GM18870 (cell line): ENCODE data around the gene GGA1.

Source experiments
- ATAC-seq: cut with Tn5 transposase; IDR thresholded peaks from one replicate; pipeline ENCODE4 v1.9.1; 2021; ENCODE audit warnings: moderate library complexity; ENCODE audit not compliant: unreplicated experiment

GGA1 gene

DNA sequence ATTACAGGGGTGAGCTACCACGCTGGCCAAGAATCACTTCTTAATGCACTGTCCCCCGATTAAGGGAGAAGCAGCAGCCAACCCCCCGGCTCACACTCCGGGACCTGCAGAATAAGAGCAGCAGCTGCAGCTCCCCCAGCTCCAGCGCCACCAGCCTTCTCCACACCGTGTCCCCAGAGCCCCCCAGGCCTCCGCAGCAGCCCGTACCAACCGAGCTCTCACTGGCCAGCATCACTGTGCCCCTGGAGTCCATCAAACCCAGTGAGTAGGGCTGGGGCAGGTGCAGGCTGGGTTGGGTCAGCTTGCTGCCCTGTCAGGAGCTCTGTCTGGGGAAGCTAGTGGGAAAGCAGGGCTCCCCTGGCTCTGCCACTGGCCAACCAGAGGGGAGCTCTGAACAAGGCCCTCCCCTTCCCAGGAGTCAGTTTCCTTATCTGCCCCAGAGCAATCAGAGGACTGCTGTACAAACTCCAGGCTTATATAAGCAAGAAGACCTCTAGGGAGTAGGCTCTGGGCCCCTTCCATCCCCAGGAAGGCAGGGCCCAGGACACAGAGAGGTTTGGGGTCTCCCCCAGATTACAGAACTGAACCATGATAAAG, 22.3 kb downstream of the GGA1 start:
- no peak for ATAC-seq

DNA sequence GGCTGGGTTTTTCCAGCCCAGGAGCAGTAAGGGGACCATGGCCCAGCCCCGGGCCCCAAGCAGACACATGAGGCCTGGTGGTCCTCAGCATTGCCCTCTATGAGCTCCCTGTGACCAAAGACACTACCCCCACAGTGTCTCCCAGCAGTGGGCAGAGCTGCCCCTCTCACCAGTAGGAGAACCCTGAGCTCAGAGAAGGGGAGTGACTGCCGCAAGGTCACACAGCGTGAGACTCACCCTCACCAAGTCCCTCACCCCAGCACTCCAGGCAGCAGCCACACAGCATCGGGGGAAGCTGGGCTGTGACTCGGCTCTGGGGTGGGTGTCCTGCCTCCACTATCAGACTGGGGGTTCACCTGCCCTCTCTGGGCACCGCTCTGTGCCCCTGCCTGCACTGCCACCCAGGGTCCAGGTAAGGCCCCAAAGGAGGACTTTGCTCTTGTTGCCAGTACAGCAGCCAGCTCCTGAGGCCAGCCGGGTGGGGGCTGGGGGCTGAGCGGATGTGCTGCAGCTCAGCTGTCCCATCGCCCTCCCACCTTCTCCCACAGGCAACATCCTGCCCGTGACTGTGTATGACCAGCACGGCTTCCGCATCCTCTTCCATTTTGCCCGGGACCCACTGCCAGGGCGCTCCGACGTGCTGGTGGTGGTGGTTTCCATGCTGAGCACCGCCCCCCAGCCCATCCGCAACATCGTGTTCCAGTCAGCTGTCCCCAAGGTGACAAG, 23.0 kb downstream of the GGA1 start:
- ATAC-seq = no peak

DNA sequence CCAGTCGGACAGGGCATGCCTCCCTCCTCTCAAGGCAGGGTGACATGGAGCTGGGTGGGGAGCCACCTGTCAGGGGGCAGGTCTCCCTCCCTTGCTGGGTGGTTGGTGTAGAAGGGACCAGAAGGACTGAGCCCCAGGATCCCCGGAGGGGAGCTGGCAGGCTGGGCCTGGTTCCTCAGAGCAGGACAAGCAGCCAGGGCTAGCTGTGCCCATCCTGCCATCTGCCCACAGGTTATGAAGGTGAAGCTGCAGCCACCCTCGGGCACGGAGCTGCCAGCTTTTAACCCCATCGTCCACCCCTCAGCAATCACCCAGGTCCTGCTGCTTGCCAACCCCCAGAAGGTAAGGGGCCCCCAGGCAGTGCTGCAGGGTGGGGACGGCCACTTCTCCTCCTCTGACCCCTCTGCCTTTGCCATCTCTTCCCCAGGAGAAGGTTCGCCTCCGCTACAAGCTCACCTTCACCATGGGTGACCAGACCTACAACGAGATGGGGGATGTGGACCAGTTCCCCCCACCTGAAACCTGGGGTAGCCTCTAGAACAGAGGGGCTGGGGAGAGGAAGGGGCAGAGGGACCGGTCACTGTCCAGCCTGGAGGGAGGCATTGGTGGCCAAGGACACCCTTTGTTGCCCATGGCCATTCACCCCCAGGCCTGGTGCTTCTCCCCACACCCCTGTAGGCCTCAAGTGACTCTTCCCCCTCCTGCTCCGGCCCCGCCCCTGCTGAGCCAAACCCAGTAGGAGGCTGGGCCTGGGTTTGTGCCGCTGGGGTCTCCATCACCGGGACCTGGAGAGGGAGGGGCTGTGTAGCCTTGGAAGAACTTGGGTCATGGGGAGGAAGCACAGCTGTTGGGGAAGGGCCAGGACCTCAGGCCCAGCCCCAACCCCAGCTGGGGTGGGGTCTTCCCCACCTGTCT, 23.8 kb downstream of the GGA1 start:
- peak; percentile 20 for ATAC-seq

DNA sequence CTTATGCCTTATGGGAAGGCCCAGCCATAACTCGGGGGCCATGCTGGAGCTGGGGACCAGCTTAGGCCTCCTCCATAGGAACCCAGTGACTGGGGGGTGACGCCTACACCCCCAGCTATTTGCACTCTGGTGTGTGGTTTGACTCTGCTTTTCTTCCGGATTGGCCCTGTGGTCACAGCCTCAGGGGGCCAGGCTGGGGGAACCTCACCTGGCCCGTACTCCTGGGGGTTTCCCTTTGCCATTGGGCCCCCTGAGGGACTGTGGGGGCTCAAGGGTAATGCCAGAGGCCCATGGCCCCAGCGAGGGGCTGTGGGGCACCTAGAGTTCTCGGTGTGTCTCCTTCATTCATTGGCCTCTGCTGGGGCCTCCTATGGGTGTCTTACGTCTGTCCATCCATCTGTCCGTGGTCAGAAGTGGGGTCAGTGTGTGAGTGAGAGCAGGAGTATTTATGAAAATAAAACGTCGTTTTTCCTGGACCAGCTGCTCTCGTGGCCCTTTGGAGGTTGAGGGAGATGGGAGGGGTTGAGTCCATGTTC, 24.5 kb downstream of the GGA1 start:
- peak; percentile 56 for ATAC-seq

DNA sequence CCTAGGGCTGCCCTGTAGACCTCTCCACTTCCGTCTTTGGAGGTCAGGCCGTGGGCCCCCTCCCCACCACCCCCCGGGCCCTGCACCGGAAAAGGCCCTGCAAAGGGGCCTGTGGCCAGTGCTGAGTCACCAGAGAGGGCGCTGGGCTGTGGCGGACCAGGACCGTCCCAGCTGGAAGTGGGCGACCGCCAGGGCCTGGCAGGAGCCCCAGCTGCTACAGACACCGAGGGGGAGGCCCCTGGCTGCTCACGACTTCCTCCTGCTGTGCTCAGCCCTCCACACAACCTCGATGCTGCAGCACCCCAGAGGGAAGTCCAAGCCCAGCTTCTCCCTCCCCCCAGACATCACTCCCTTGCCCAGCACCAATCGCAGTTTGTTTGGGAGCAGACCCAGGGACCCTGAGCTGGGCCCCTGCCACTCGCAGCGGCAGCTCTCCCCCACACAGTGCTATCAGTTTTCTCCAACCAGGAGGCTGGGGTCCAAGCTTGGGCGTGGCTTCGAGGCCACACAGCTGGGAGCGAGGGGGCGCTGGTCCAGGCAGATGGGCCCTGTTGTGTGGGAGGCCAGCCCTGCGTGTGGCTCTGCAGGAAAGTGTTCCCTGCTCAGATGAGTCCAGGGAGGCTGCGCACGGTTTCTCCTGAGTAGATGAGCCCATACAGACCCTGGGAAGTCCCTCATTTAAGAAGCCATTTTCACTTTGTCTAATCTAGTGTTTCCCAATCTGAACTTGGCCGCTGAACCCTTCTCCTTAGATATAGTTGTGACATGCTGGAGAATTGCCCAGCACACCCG, 25.2 kb downstream of the GGA1 start:
- peak; percentile 25 for ATAC-seq

DNA sequence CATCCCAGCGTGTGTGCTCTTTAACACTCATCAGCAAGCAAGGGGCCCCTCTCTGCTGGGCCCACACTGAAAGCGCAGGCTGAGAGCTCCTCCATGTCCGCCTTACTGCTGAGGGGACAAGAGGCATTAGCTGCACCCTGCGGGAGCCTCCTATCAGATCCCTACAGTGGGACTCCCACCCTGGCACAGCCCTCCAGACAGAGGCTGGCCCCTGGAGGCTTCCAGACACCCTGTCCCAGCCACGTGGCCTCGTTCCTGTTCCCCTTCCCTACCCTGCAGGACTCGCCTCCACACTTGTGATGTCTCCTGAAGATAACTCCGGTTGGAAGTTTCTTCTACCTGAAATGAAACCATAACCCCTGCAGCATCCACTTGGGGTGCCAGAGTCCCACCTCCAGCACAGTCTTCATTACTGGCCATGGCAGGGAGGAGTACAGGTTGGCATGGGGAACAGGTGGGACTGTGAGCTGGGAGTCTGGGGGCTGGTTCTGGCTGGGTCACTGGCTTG, 25.8 kb downstream of the GGA1 start:
- no peak for ATAC-seq

DNA sequence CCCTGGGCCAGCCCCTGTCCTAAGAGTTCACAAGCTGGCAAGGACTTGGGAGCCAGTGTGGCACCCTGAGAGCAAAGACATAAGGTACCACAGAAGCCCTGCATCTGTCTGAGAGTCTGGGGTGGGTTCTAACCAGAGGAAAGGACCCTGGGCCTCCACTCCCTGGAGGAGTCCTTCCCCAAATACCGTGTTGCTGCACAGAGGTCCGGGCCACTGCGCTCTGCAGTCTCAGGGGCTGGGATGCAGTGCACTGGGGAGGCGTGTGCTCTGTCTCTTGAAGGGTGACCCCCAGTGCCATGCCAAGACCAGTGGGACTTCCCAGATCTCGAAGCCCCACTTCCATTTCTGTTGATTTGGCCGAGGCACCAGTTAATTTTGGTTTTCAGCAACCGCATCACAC, 26.5 kb downstream of the GGA1 start:
- no peak for ATAC-seq

DNA sequence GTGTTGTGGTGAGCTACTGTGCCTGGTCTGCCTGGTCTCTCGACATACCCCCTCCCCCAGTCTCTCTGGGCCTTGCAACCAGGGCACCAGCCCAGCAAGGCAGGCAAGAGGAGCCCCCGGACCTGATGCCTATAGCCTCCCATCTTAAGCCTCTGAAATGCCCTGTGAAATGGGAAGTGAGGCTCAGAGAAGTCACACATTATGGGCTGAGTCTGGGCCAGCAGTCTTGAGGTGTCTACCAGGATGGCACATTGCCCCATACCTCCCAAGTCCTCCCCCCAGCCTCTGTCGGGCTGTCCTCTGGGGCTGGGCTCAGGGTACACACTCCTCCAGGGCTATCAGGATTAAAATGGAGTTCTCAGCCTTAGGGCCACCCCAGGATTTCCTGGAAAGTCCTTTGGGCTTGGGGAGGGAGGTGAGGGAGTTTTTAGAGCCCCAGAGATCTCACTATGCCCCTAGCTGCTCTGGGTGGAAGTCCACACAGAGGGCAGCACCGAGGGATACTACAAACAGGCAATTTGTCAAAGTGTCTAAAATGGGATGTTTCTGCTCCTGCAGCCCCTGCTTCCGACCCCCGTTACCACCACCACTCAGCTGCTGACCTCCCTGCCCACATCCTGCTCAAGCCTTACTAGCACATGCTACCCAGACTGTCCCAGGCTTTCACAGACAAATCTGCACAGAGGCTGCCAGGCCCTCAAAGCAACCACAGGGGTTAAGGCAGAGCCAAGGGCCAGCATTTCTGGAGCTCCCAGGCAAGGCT, 27.7 kb downstream of the GGA1 start:
- no peak for ATAC-seq

DNA sequence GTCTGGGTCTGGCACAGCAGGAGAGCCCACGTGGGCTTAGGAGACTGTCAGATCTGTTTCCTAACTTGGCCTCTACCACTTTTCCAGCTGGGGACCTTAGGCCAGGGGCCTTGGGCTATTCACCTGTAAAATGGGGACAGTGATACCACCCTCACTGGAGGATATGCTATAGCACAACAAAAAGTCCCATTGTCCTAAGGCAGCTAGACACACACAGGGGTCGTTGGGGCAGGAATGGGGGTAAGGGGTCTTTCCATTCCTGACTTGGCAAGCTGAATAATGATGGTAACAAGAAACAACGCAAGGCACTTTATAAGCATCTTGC, 28.3 kb downstream of the GGA1 start:
- no peak for ATAC-seq

DNA sequence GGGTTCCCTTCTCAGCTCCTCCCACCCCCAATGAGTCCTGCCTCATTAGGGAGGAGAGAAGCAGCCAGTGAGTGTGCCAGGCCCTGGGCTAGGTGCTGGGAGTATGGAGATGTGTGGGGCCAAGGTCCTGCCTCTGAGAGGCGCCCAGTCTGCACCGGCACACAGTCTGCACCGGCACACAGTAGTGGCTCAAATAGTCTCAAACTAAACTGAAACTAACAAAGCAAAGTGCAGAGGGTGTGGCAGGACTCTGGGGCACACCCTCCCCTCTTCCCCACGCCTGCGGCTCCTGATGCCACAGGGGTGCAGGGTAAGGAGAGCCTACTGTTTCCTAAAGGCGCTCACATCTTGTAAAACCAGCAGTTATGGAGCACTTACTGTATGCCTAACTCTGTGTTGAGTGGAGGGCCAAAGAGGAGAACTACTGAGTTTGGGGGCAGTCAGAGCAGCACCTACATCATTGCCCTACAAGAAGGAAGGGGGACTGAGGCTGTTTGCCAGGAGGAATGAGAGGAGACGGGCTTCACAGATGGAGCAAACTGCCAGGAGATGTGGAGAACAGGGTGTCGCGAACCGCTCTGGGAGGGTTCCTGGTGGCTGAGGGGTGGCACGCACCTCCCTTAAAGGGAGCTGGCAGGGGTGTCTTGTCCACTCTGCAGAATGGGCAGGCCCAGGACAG, 29.9 kb downstream of the GGA1 start:
- no peak for ATAC-seq

DNA sequence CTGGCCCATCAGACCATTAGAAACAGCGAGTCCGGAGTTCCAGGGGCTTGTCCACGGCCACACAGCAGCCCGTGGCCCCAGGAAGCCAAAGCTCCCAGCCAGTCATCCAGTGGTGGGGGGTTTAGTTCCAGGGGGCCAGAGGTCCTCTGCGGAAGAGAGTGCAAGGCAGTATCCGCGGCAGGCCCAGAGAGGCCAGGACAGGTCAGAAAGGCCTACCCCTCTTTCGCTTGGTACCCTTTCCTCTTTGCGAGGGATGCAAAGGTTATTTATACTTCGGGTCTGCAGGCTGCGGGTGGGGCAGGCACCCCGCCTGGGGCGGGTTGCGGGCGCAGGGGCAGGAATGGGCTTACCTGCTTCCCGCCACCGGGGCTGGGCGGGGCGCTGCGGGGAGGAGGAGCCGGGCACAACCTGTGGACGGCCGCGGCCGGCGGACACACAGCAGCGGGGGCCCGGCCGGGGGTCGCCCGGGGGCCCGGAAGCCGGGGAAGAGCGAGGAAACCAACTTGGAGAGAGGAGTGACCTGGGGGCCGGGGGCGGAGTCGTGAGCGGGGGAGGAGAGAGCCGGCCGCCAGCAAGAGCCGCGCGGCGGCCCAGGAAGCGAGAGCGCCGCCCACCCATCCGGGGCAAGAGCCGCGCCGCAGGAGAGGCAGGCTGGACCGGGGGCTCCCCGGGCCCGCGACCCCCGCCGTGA, 30.6 kb downstream of the GGA1 start, which contains the start of gene SH3BP1:
Gene SH3BP1, plus strand, starts transcription at position 600 of the 691 bp plus-strand sequence. CDS start 119 bp downstream, outside the sequence.
- ATAC-seq = no peak

DNA sequence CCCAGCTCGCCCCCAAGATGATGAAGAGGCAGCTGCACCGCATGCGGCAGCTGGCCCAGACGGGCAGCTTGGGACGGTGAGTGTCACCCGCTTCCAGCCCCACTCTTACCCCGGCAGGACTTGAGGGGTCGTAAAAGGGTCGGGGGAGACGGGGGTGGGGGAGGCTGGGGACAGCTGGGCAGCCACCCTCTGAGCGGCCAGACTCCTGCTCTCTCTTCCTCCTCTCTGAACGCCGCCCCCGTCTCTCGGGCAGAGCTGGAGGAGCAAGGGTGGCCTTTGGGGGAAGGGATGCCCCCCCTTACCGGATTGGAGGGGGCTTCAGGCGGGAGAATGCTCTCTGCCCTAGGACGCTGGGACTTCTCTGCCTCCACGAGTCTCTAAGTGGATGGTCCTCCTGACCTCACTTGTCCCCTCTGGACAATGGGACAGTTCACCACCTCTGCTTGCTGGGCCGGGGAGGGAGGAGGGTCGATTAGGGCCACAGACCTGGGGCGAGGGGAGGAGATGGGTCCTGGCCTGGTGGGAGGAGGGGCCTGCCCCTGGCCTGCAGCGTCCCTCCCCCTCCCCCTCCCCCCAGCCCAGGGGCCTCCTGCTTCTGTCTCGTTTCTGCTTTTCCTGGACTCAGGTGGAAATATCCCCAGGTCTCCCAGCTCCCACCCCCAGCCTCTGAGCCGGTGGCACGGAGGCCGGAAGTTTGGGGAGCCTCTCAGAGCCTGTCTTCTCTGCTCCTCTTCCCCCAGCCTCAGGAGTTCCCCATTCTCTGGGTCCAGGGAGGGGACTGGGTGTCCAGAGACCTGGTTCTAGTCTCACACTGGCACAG, 31.3 kb downstream of the GGA1 start:
- ATAC-seq = no peak

DNA sequence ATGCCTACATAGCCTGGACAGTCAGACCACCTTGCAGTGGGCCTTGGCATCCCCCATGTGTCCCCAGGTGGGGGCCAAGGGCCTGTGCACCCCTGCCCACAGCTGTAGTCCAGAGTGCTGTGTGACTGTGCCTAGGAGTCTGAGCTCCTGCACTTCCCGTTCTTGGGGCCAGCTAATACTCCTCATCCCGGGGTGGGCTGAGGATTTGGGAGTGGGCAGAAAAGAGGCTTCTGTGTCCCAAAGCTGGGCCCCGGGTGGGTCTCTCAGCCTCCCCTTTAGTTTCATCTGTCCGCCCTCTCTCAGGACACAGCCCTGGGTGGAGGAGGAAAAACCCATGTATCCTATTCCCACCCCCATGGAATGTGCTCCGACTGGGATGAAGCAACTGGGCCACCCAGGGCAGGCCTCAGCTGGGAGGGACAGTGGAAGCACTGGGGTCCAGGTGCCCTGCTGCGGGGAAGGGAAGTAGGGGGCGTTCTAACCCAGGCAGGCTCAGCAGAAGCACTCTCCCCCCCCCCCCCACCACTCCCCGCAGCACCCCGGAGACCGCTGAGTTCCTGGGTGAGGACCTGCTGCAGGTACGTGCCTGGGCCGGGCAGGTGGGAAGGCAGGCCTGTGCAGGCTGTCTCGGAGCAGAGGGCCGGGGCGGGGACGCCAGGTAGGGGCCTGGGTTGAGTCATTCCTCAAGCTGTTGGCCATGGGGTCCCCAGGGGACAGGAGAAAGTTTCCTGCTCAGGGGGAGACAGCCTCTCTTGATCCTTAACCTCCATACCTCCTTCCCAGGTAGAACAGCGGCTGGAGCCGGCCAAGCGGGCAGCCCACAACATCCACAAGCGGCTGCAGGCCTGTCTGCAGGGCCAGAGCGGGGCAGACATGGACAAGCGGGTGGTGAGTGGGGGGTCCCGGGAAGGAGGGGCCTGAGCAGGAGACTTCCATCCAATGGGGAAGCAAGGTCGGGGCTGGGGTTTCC, 32.2 kb downstream of the GGA1 start:
- ATAC-seq = no peak

DNA sequence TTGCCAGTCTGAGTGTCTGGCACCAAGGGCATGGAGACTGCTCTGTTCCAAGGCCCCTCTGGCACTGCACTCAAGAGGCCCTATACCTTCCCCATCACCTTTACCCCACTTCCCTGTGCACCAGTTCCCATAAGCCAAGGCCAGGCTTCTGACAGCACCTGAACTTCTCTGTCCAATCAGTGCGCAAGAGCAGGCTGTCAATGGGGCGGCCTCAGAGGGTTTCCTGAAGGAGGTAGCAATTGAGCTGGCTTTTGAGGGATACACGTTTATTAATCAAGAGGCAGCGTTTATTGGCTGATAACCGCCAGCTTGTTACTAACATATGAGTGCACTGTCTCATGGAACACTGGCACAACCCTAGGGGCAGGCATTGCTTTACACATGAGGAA, 32.9 kb downstream of the GGA1 start:
- no peak for ATAC-seq

DNA sequence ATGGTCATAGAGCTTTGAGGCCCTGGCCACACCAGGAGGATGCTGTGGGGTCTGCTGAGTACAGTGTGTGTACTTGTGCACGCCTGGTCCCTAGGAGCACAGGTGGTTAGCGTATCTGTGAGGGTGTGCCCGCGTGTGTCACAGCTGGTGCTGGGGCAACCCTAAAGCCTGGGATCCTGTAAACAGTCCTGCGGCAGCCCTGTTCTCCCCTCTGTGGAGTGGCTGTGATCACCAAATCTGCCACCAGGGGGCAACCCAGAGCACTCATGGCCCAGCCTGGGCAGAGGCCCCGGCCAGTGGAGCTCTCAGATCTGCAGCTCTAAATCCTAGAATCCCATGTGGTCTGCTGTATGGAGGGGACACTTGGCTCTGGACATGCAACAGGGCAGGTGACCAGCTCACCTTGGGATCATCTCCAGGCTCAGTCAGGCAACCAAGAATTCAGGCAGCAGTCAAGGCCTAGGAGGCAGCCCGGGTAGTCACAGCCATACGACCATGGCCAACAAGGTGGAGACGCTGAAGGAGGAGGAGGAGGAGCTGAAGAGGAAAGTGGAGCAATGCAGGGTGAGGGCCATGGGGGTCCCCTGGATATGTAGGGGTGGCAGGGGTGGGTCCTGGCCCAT, 34.7 kb downstream of the GGA1 start:
- no peak for ATAC-seq

DNA sequence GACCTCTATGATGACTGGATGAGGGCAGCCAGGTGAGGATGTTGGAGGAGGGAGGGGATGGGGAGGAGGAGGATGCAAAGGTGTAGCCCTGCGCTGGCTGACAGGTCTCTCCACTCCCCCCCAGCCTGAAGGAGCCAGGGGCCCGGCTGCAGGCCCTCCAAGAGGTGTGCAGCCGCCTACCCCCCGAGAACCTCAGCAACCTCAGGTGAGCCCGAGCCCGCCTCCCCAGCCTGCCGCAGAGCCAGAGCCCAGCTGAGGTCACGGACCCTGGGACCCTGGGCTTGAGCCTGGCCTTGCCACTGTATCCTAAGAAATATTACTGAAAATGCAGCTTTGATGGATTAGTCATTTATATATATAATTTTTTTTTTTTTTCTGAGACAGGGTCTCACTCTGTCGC, 38.7 kb downstream of the GGA1 start:
- no peak for ATAC-seq
